DND-41 (cell line): ENCODE results near the gene SUMO1.

Experiments
- ATAC-seq: fragments of 200-7000 bp; cut with Tn5 transposase; 3 replicates; pipeline ENCODE4 v1.9.1; 2021; ENCODE audit warnings: low read depth; ENCODE audit not compliant: insufficient read depth
- DNase-seq: peaks from one replicate; pipeline ENCODE4 v3.0.0-alpha.2; 2020
- H2AFZ ChIP-seq: 2 replicates; pipeline ENCODE4 v1.6.0; 2012; ENCODE audit warnings: low read depth, low read length
- H3K27ac ChIP-seq: 2 replicates; pipeline ENCODE4 v1.5.1; 2012; ENCODE audit warnings: low read length, inconsistent platforms
- H3K27me3 ChIP-seq: fragments of 200-600 bp; sonication (generic); 2 replicates; pipeline ENCODE4 v1.6.0; 2012; ENCODE audit warnings: low read length, mild to moderate bottlenecking, inconsistent platforms; ENCODE audit not compliant: insufficient read depth, poor library complexity
- H3K36me3 ChIP-seq: 2 replicates; pipeline ENCODE4 v1.5.1; 2012; ENCODE audit warnings: low read length, inconsistent platforms; ENCODE audit not compliant: insufficient read depth
- H3K4me1 ChIP-seq: 2 replicates; pipeline ENCODE4 v1.5.1; 2012; ENCODE audit warnings: mild to moderate bottlenecking, low read length; ENCODE audit not compliant: insufficient read depth
- H3K4me2 ChIP-seq: 2 replicates; pipeline ENCODE4 v1.6.0; 2012; ENCODE audit warnings: mild to moderate bottlenecking, moderate library complexity, low read length, inconsistent platforms; ENCODE audit not compliant: insufficient read depth
- H3K4me3 ChIP-seq, 2 experiments: fragments of 200-600 bp in 1 of 2; shearing (Covaris generic) in 1 of 2; 2 replicates each; pipeline ENCODE4 v1.5.1; 2012 to 2016; ENCODE audit warnings: inconsistent platforms in 2 of 2, low read length in 2 of 2, mild to moderate bottlenecking in 2 of 2, low read depth in 1 of 2, moderate library complexity in 1 of 2
- H3K79me2 ChIP-seq: 2 replicates; pipeline ENCODE4 v1.6.0; 2012; ENCODE audit warnings: low read length, inconsistent platforms; ENCODE audit not compliant: insufficient read depth
- H3K9ac ChIP-seq: 2 replicates; pipeline ENCODE4 v1.6.0; 2012; ENCODE audit warnings: low read depth, mild to moderate bottlenecking, inconsistent platforms, low read length, moderate library complexity
- H3K9me3 ChIP-seq: 2 replicates; pipeline ENCODE4 v1.5.1; 2012; ENCODE audit warnings: low read length, moderate library complexity, mild to moderate bottlenecking, inconsistent platforms; ENCODE audit not compliant: insufficient read depth, severe bottlenecking
- H4K20me1 ChIP-seq: 2 replicates; pipeline ENCODE4 v1.6.0; 2012; ENCODE audit warnings: low read length; ENCODE audit not compliant: insufficient read depth
- CTCF ChIP-seq: IDR thresholded peaks from 2 replicates; pipeline ENCODE4 v1.5.1; 2012; ENCODE audit warnings: borderline replicate concordance, low read length, moderate library complexity, mild to moderate bottlenecking; ENCODE audit not compliant: poor library complexity, severe bottlenecking; ENCODE audit errors: extremely low read depth
- EZH2 ChIP-seq: IDR thresholded peaks from 3 replicates; pipeline ENCODE4 v1.6.1; 2012; ENCODE audit warnings: borderline replicate concordance, low read depth, mild to moderate bottlenecking, moderate library complexity, low read length, inconsistent platforms; ENCODE audit not compliant: severe bottlenecking

SUMO1 gene

GRCh38 chr2:202221873-202222272 is 16.5 kb downstream of the SUMO1 start:
- peaks cover 33% of the 10 kb centered on the region for H3K36me3 ChIP-seq
- TF ChIP-seq CTCF (no peak), EZH2 (no peak)
- no peak overlapping the region for H3K4me2 ChIP-seq
- no peaks in the 10 kb centered on the region for H3K4me1 ChIP-seq
- peaks cover 44% of the 10 kb centered on the region for H4K20me1 ChIP-seq
- H3K9ac ChIP-seq = no peak overlapping the region
- H3K9me3 ChIP-seq = no peaks in the 10 kb centered on the region
- no peaks in the 10 kb centered on the region for H3K27me3 ChIP-seq
- peaks cover 96% of the 10 kb centered on the region for H3K79me2 ChIP-seq
- no peak overlapping the region for H3K4me3 ChIP-seq
- no peak overlapping the region for H3K27ac ChIP-seq
- DNase-seq (no peak), ATAC-seq (no peak)
- H2AFZ ChIP-seq = no peak overlapping the region

- DNase-seq = no peak
- Histone ChIP-seq H3K27me3 (no peaks in the 10 kb centered on the region), H3K79me2 (peaks cover 56% of the 10 kb centered on the region)
These were observed 23.2 kb downstream of the SUMO1 start for GRCh38 chr2:202215179-202215578.

GRCh38 chr2:202208526-202208925 is 29.9 kb downstream of the SUMO1 start:
- Histone ChIP-seq H2AFZ (no peak overlapping the region), H4K20me1 (no peaks in the 10 kb centered on the region; the same call in 1 of the 2 replicates), H3K79me2 (peaks cover 6% of the 10 kb centered on the region; the same call in 1 of the 2 replicates), H3K4me1 (no peaks in the 10 kb centered on the region), H3K36me3 (peaks cover 62% of the 10 kb centered on the region), H3K4me2 (no peak overlapping the region), H3K27ac (no peak overlapping the region), H3K27me3 (no peaks in the 10 kb centered on the region), H3K9ac (no peak overlapping the region), H3K9me3 (no peaks in the 10 kb centered on the region), H3K4me3 (no peak overlapping the region)
- no peak for DNase-seq
- no peak for ATAC-seq
- TF ChIP-seq EZH2 (no peak), CTCF (no peak)

More at GRCh38 chr2:202215179-202215578, 23.2 kb downstream of the SUMO1 start:
- H3K4me1 ChIP-seq = no peaks in the 10 kb centered on the region
- H3K9me3 ChIP-seq = no peaks in the 10 kb centered on the region
- H3K4me2 ChIP-seq = no peak overlapping the region
- H3K36me3 ChIP-seq = peaks cover 49% of the 10 kb centered on the region
- TF ChIP-seq CTCF = no peak
- TF ChIP-seq EZH2 = no peak
- peaks cover 2% of the 10 kb centered on the region; the same call in 1 of the 2 replicates for H4K20me1 ChIP-seq
- ATAC-seq = no peak
- H3K27ac ChIP-seq = no peak overlapping the region
- H2AFZ ChIP-seq = no peak overlapping the region
- no peak overlapping the region for H3K9ac ChIP-seq
- no peak overlapping the region for H3K4me3 ChIP-seq

- Histone ChIP-seq H3K4me3 (no peak overlapping the region), H4K20me1 (0 out of 2 replicates have a peak, but pooled peaks cover 2% of the 10 kb centered on the region), H3K9me3 (no peaks in the 10 kb centered on the region), H3K79me2 (no peaks in the 10 kb centered on the region), H3K27me3 (no peaks in the 10 kb centered on the region), H3K9ac (no peak overlapping the region), H3K4me1 (no peaks in the 10 kb centered on the region), H2AFZ (no peak overlapping the region), H3K4me2 (no peak overlapping the region), H3K27ac (no peak overlapping the region), H3K36me3 (peaks cover 36% of the 10 kb centered on the region)
- TF ChIP-seq CTCF = no peak
- no peak for TF ChIP-seq EZH2
- ATAC-seq (no peak), DNase-seq (no peak)
These were observed 33.5 kb downstream of the SUMO1 start for GRCh38 chr2:202204855-202205254.
